Lower lobe of right lung (tissue), 2 donors: ENCODE data around the gene TMEM270. TPM values are rescaled to one million over a fixed set of nuclear protein-coding genes. Genes with fewer than 3 reads are reported as not detected.
"Not testable (repeated sequence)": the region's sequence is repeated elsewhere in the genome, so short reads cannot be mapped to it uniquely, and the experiment has no call there.

Experiments
- ATAC-seq, 2 donors: fragments of 200-7000 bp; cut with Tn5 transposase; one replicate each; pipeline ENCODE4 v1.9.1; 2020 to 2022; ENCODE audit warnings: mild to moderate bottlenecking in 2 of 2, moderate library complexity in 2 of 2
- DNase-seq: peaks from one replicate; pipeline ENCODE4 v3.0.0-alpha.2; 2020
- H3K27ac ChIP-seq: fragments of 200-600 bp; one replicate; pipeline ENCODE4 v1.8.0; 2022
- H3K27me3 ChIP-seq: fragments of 200-600 bp; one replicate; pipeline ENCODE4 v1.8.0; 2022; ENCODE audit warnings: low read depth
- H3K36me3 ChIP-seq: fragments of 200-600 bp; one replicate; pipeline ENCODE4 v1.8.0; 2022; ENCODE audit warnings: mild to moderate bottlenecking
- H3K4me1 ChIP-seq: fragments of 200-600 bp; one replicate; pipeline ENCODE4 v1.8.0; 2022
- H3K4me3 ChIP-seq: fragments of 200-600 bp; one replicate; pipeline ENCODE4 v1.8.0; 2022; ENCODE audit warnings: mild to moderate bottlenecking
- H3K9me3 ChIP-seq: fragments of 200-600 bp; one replicate; pipeline ENCODE4 v1.8.0; 2022
- intact Hi-C: fragments of 100-400 bp; cut with DNase I; formaldehyde crosslinking; loops from one replicate; pipeline ENCODE4 v1.11.0; 2022
- total RNA-seq: library from RNA; stranded (reverse); fragmentation: NEBNext Ultra II Directional; extraction: Animal tissue kit (Norgen Biotek cat#: 25700); gene quantifications from one replicate; pipeline ENCODE4 v1.2.1, GENCODE V29; 2021
- TF ChIP-seq, protein P1 (sequence below): fragments of 200-600 bp; IDR thresholded peaks from one replicate; pipeline ENCODE4 v1.8.0; 2022; ENCODE audit warnings: antibody characterized with exemption, mild to moderate bottlenecking
- donor health status: DM: no; HTN: yes; CAD: no; lungs with severe emphysema.

Gene TMEM270
- total RNA-seq, 1 donor from 2014 or later: not detected

DNA sequence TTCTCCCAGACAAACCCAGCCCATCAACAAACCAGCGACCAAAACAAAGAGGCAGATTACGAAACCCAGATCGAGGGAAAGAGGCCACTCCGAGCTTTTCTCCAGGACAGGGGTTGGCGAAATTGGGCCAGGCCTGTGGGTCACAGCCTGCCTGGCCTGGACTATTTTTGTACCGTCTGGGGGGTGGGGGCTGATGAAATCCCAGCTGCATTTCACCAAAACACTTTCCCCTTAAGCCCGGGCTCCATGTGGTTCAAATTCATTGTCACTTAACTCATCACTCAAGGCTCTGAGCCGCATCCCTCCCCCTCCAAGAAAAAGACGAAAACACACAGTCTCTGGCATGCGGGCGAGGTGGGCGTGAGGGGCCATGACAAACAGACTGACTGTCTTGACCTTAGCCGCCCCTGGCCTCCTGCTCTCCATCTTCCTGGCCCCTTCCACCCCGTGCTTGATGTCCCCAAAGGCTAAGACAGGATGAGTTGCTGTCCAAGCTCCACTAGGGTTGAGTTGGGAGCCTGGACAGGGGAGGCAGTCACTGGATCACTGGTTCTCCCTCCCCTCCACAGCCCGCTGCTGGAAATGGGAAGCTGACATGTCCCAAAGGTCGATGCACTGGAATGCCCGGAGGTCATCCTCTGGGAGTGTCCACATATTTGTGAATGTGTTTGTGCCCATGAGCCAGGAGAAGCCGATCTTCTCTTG is 19.2 kb downstream of the TMEM270 start:
- Histone ChIP-seq H3K4me1 (peaks cover 39% of the 10 kb centered on the region), H3K27me3 (no peaks in the 10 kb centered on the region), H3K27ac (peak overlapping the region; percentile 77), H3K36me3 (no peaks in the 10 kb centered on the region), H3K4me3 (no peak overlapping the region), H3K9me3 (no peaks in the 10 kb centered on the region)
- TF ChIP-seq, protein P1, sequence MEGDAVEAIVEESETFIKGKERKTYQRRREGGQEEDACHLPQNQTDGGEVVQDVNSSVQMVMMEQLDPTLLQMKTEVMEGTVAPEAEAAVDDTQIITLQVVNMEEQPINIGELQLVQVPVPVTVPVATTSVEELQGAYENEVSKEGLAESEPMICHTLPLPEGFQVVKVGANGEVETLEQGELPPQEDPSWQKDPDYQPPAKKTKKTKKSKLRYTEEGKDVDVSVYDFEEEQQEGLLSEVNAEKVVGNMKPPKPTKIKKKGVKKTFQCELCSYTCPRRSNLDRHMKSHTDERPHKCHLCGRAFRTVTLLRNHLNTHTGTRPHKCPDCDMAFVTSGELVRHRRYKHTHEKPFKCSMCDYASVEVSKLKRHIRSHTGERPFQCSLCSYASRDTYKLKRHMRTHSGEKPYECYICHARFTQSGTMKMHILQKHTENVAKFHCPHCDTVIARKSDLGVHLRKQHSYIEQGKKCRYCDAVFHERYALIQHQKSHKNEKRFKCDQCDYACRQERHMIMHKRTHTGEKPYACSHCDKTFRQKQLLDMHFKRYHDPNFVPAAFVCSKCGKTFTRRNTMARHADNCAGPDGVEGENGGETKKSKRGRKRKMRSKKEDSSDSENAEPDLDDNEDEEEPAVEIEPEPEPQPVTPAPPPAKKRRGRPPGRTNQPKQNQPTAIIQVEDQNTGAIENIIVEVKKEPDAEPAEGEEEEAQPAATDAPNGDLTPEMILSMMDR: no peak
- peak; percentile 64 to 72 for ATAC-seq
- no peak for DNase-seq
- intact Hi-C loops: no loop called here

DNA sequence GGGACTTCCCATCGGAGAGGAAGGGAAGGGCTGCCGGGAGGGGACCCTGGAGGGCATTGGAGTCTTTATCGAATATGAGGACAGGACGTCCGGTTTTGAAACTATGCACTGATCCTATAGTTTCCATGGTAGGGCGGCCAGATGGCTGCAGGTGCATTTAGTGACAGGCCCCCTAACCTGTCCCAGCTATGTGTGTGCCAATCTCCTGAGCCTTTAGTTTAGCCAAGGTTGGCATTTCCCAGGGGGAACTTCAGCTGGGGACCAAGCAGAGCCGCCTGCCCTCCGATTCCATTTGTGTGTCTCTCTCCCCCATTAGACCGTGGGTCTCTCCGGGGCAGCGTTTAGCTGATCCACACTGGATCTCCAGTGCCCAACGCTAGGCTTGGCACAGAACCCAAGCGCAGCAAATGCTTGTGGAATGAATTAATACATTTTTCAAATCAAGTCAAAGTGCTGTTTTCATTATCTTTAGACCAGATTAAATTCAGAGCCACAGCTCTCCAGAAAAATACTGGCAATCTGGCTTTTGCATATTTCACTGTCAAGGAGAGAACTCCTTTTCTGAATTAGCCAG is 19.9 kb downstream of the TMEM270 start:
- H3K4me3 ChIP-seq: no peak overlapping the region
- DNase-seq (no peak), ATAC-seq (peak in 1 of 2 donors; percentile 11)
- no peaks in the 10 kb centered on the region for H3K9me3 ChIP-seq
- intact Hi-C loops: no loop called here
- H3K36me3 ChIP-seq: no peaks in the 10 kb centered on the region
- no peaks in the 10 kb centered on the region for H3K27me3 ChIP-seq
- peaks cover 41% of the 10 kb centered on the region for H3K4me1 ChIP-seq
- TF ChIP-seq, protein P1: no peak
- H3K27ac ChIP-seq: peak overlapping the region; percentile 77

DNA sequence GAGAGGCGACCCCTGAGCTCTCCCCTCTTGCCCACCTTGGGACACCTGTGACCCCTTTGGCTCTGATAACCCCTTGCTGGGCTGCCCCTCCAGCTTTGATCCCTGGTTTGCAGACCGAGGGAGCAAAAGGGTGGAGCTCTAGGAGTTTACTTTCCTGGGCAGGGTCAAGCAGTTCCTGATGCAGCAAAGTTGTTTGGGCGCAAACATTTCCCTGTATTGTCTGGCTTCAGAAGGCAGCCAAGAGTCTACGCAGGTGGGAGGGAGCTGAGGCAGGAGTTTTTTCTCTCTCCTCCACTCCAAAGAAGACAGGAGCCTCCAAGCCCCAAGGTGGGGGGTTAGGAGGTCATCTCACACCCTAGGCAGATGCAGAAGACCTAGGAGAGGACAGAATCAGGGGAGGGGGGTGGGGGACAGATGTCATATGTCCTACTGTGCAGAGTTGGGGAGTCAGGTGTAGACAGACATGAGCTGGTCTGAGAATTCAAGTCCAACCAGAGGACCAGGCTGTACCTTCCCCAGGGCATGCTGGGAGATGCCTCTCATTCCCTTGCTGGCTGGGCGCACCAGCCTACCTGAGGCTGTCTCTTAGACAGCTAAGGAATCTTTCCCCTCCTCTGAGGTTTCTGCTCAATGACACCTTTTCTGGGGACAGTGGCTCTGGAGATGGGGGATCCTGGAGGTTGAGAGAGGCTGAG is 20.5 kb downstream of the TMEM270 start:
- no peaks in the 10 kb centered on the region for H3K36me3 ChIP-seq
- no peaks in the 10 kb centered on the region for H3K9me3 ChIP-seq
- no peaks in the 10 kb centered on the region for H3K27me3 ChIP-seq
- intact Hi-C loops: no loop called here
- H3K4me3 ChIP-seq: no peak overlapping the region
- H3K4me1 ChIP-seq: peaks cover 47% of the 10 kb centered on the region
- H3K27ac ChIP-seq: peak overlapping the region; percentile 77
- ATAC-seq (no peak), DNase-seq (no peak)
- TF ChIP-seq, protein P1: no peak

DNA sequence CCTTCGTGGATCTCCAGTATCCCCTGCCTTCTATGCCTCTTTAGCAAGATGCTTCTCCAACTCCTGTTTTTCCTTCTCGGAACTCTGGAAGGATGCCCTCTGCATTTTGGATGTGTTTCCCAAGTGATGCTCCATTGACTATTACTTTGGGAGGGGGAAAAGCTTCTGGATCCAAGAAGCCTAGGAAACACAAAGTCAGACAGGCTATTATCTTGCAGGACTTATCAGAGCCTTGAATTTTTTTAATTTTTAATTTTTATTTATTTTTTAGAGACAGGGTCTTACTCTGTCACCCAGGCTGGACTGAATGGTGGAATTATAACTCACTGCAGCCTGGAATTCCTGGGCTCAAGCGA is 21.1 kb downstream of the TMEM270 start:
- Histone ChIP-seq H3K27ac (peak overlapping the region; percentile 77), H3K36me3 (no peaks in the 10 kb centered on the region), H3K4me1 (peaks cover 53% of the 10 kb centered on the region), H3K4me3 (no peak overlapping the region), H3K27me3 (no peaks in the 10 kb centered on the region), H3K9me3 (no peaks in the 10 kb centered on the region)
- TF ChIP-seq, protein P1: no peak
- no peak for DNase-seq
- intact Hi-C loops: no loop called here
- ATAC-seq: no peak

DNA sequence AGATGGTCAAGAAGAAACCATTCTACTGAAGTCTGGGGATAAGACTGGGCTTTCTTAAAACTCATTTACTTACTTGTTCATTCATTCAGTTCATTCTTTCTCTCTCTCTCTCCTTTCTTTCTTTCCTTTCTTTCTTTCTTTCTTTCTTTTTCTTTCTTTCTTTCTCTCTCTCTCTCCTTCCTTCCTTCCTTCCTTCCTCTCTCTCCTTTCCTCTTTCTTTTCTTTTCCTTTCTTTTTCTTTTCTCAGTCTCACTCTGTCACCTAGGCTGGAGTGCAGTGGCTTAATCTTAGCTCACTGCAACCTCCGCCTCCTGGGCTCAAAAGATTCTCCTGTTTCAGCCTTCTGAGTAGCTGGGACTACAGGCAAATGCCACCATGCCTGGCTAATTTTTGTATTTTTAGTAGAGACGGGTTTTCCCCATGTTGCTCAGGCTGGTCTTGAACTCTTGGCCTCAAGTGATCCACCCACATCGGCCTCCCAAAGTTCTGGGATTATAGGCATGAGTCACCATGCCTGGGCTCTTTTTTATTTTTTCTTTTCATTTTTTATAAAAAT is 24.0 kb downstream of the TMEM270 start:
- H3K27me3 ChIP-seq, intact Hi-C loops, H3K9me3 ChIP-seq: not testable (repeated sequence)

More for the DNA sequence above, 24.0 kb downstream of the TMEM270 start:
- not testable (repeated sequence) for H3K27ac ChIP-seq, H3K4me3 ChIP-seq, DNase-seq, ATAC-seq, H3K36me3 ChIP-seq
- H3K4me1 ChIP-seq: peaks cover 45% of the 10 kb centered on the region
